ENCODE results near the gene SLC38A8.

DNA sequence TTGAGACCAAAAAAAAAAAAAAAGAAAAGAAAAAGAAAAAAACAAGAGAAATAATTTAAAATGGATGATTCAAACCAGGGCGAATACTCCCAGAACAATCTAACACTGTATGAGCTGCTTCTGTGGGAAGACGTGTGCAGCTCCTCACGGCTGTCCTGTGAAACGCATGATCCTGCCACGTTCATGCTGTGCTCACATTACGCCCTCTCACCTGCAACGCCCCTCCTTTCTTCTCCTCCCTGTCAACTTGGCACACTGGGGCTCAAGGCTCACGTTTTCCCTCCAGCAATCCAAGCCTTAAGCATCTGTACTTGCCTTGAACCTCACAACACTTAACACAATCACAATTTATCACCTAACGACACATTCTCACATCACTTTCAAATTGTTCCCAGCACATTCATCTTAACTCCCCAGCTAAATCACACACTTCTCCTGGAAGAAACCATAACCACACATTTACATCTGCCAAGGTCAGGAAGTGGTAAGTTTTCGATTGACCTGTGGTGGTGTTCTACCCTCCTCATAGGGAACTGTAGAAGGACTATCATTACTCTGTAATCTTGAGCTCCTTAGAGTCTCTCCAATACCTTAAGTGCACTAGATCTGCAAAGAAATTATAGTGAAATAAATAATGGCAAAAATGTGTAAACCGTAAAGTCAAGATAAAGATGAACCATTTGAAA is 45.0 kb upstream of the SLC38A8 start:
- TF ChIP-seq CTCF (IDR thresholded peaks at IDR 0.05), result no peak
- no peak for TF ChIP-seq TCF7L2 (IDR thresholded peaks at IDR 0.05; ENCODE audit: low read depth, low read length)
- no peak for TF ChIP-seq POLR2AphosphoS5 (IDR thresholded peaks at IDR 0.05; ENCODE audit: low read depth, low read length)
- no peak for TF ChIP-seq SIN3A (IDR thresholded peaks at IDR 0.05; ENCODE audit: borderline replicate concordance, insufficient read depth, low read depth, low read length)

Measured in Panc1 (cell line).